NCI-H446 (cell line): ENCODE data around the gene CLCN6.

Experiments
- DNase-seq, 2 experiments: peaks; one replicate each; lab custom pipeline; 2025; lab: John Stamatoyannopoulos, UW

Gene CLCN6

DNA sequence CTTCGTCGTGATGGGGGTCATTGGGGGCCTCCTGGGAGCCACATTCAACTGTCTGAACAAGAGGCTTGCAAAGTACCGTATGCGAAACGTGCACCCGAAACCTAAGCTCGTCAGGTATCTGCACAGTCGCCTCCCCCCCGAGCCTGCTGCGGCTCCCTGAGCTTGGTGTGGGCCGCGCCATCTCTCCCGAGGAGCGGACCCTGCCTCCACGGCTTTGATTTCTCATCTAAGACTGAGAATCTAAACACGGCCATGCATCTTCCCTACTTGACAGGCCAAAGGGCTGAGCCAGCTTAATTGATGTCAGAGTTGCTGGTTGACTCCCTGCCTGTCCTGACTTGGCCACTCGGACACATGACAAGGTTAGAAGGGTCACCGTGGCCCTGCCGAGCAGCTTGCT lies 22.5 kb downstream of the CLCN6 start:
- no peak for DNase-seq

DNA sequence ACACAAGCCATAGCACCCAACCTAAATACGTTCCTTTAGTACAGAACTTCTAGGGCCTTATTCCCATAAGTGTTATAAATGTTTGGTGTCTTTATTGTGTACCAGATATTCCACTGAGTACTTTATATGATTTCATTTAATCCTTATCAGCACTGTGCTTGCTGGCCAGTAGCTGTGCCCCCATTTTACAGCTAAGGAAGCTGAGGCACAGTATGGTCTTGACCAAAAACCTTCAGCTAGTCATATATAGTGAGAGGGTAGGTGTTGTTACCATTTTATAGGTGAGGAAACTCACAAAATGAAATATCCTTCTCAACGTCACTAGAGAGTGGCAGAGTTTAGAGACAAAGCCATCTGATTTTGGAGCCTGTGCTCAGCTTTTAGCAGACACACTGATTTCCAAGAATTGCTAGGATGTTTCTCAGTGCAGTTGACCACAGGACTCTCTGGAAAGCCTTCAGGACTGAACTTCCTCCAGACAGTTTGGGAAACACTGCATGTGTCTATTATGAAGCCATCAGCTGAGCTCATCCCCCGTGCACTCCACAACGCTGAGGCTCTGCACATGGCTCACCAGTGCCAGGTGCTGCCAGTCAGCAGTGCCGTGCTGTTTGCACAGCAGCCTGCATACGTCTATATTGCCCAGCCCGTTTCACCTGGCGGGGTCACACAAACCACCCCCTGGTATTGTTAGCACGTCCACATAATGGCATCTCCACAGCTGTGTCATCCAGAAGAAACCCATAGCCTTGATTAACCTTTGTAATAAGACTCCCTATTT lies 26.1 kb downstream of the CLCN6 start:
- DNase-seq, result no peak

DNA sequence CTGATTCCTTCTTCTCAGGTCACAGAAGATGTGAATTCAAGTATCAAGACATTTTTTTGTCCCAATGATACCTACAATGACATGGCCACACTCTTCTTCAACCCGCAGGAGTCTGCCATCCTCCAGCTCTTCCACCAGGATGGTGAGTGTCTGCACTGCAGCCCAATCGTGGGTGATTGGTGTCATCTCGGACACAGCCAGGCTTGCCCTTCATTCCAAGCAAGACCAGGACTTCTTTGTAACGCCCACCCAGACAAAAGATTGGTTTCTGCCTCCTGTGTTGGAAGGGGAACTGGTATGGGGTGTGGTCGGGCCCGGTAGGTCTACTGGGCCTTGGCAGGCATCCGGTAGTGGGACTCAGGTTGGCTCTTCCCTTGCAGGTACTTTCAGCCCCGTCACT lies 27.5 kb downstream of the CLCN6 start:
- no peak for DNase-seq

DNA sequence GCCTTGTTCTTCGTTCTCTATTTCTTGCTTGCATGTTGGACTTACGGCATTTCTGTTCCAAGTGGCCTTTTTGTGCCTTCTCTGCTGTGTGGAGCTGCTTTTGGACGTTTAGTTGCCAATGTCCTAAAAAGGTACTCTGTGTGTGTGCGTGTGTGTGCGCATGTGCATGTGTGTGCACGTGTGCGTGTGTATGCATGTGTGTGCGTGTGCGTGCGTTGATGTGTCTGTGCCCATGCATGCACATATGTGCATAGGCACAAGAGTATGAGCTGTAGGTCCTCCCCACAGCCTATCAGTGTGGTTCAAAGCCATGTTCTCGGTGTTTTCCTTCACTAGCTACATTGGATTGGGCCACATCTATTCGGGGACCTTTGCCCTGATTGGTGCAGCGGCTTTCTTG lies 27.9 kb downstream of the CLCN6 start:
- no peak for DNase-seq

DNA sequence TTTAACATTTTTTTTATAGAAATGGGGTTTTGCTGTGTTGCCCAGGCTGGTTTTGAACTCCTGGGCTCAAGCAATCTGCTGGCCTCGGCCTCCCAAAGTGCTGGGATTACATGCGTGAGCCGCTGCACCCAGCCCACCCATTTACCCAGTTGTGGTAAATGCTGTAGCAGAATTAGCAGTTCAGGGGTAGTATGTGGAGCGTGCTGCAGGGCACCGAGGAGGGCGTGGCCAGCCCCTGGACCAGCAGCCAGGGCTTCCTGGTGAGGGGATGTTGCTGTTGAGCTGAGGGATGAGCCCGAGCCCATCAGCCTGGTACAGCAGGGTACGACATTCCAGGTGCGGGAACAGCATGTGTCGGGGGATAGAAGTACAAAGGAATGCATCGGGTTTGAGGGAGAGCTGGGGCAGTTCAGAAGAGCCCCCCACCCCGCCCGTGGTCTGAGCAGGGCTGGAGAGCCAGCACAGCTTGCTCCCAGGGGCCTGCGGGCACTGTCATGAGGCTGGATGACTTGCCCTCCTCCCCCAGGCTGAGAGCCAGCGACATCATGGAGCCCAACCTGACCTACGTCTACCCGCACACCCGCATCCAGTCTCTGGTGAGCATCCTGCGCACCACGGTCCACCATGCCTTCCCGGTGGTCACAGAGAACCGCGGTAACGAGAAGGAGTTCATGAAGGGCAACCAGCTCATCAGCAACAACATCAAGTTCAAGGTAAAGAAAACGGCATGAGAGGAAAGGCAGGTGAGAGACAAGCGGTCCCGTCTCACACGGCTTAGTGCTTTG lies 29.6 kb downstream of the CLCN6 start:
- no peak for DNase-seq

DNA sequence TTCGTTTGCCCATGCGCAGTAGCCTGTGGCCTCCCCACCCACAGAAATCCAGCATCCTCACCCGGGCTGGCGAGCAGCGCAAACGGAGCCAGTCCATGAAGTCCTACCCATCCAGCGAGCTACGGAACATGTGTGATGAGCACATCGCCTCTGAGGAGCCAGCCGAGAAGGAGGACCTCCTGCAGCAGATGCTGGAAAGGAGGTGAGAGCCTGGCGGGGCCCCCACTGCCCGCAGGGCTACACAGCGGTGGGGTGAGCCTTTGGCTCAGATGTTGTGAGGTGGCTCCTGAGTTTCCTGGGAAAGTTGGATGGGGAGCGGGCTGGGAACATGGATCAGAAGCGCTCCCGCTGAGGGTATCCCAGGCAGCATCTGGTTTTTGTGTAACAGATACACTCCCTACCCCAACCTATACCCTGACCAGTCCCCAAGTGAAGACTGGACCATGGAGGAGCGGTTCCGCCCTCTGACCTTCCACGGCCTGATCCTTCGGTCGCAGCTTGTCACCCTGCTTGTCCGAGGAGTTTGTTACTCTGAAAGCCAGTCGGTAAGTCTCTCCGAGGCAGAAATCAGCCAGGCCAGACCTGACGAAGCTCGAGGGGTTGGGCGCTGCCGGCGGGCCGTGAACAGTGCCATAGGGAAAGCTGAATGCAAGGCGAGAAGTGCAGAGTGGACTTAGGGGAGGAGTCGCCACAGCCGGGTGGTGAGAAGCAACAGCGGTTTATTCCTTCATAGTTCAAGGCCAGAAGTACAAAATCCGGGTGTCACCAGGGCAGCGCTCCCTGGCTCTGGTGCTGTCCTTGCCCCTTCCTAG lies 31.2 kb downstream of the CLCN6 start:
- no peak for DNase-seq

DNA sequence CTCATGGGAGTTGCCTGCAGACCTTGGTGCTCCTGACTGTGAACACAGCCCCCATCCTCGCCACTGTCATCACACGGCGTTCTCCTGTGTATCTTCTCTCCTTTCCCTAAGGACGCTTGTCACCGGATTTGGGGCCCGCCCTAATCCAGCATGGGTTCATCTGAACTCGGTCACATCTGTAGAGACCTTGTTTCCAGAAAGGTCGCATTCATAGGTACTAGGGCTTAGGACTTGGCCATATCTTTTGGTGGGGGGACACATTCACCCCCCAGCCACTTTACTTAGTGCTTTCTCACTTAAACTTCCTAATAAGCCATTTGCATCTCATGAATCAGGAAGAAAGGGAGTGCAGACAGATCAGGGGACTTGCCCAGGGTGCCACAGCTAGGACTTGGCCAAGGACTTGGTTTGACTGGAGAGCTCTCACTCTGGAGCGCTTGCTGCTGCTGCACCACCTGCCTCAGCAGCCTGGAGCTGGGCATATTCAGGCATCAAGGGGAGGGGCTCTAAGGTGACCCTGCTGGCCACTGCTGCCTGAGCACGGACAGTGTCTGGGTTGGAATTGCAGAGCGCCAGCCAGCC lies 31.9 kb downstream of the CLCN6 start:
- no peak for DNase-seq

DNA sequence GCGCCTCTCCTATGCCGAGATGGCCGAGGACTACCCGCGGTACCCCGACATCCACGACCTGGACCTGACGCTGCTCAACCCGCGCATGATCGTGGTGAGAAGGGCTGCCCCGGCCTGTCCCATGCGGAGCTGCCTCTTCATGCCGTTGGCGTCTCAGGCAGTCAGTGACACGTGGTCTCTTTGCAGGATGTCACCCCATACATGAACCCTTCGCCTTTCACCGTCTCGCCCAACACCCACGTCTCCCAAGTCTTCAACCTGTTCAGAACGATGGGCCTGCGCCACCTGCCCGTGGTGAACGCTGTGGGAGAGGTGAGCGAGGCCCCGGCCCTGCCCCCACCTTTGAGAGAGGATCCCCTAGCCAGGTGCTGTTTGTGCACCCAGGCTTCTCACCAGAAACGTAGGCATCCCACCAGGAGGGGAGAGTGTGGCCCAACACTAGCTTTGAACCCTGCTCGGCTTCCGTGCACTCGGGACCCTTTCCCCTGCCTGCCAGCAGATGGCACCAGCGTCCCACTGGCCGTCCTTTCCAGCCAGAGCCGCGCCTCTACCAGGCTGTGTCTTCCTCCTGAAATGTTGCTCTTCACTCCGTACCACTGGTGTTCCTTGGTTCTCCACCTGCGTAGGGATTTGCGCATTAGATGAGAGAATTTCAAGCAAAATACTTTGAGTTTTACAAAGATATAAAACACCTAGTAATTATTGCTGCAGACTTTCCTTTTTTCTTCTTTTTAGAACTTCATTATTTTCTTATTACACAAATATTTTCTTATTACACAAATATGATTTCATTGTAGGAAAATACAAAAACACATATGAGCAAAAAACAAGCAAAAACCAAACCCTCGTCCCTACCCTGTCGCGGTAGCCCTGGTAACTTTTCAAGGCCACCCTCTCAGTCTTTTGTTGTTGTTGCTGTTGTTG lies 32.6 kb downstream of the CLCN6 start:
- DNase-seq, result peak in 1 of 2 experiments; percentile 78

DNA sequence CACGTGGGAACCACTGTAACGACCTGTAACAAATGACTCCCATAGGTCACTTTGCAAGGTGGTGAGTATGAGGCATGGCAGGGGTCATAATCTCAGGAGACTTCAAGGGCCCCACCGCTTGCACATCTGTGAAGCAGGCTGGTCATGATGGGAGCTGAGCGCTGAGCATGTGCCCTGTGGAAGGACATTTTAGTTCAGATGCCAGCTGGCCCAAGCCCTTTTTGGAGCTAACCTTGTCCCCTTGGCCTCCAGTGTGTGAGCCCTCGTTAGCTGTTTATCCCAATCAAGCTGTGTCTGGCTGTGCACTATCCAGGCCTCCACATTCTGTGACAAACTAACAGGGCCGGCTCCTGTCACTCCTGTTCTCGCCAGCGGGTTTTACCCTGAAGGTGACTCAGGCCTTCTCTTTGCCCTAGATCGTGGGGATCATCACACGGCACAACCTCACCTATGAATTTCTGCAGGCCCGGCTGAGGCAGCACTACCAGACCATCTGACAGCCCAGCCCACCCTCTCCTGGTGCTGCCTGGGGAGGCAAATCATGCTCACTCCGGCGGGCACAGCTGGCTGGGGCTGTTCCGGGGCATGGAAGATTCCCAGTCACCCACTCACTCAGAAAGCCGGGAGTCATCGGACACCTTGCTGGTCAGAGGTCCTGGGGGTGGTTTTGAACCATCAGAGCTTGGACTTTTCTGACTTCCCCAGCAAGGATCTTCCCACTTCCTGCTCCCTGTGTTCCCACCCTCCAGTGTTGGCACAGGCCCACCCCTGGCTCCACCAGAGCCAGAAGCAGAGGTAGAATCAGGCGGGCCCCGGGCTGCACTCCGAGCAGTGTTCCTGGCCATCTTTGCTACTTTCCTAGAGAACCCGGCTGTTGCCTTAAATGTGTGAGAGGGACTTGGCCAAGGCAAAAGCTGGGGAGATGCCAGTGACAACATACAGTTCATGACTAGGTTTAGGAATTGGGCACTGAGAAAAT lies 34.0 kb downstream of the CLCN6 start:
- peak in 1 of 2 experiments; percentile 13 for DNase-seq

DNA sequence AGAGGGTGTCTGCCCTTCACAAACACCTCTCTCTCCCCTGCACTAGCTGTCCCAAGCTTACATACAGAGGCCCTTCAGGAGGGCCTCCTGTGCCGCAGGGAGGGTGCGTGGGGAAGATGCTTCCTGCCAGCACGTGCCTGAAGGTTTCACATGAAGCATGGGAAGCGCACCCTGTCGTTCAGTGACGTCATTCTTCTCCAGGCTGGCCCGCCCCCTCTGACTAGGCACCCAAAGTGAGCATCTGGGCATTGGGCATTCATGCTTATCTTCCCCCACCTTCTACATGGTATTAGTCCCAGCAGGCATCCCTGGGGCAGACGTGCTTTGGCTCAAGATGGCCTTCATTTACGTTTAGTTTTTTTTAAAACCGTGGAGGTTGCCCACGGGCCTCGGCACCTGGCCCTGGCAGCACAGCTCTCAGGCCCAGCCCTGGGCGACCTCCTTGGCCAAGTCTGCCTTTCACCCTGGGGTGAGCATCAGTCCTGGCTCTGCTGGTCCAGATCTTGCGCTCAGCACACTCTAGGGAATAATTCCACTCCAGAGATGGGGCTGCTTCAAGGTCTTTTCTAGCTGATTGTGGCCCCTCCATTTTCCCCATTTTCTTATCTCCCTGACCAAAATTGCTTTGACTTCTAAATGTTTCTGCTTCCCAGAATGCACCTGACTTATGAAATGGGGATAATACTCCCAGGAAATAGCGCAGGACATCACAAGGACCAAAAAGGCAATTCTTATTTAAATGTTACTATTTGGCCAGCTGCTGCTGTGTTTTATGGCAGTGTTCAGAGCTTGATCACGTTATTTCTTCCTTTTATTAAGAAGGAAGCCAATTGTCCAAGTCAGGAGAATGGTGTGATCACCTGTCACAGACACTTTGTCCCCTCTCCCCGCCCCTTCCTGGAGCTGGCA lies 35.5 kb downstream of the CLCN6 start:
- DNase-seq, result no peak

DNA sequence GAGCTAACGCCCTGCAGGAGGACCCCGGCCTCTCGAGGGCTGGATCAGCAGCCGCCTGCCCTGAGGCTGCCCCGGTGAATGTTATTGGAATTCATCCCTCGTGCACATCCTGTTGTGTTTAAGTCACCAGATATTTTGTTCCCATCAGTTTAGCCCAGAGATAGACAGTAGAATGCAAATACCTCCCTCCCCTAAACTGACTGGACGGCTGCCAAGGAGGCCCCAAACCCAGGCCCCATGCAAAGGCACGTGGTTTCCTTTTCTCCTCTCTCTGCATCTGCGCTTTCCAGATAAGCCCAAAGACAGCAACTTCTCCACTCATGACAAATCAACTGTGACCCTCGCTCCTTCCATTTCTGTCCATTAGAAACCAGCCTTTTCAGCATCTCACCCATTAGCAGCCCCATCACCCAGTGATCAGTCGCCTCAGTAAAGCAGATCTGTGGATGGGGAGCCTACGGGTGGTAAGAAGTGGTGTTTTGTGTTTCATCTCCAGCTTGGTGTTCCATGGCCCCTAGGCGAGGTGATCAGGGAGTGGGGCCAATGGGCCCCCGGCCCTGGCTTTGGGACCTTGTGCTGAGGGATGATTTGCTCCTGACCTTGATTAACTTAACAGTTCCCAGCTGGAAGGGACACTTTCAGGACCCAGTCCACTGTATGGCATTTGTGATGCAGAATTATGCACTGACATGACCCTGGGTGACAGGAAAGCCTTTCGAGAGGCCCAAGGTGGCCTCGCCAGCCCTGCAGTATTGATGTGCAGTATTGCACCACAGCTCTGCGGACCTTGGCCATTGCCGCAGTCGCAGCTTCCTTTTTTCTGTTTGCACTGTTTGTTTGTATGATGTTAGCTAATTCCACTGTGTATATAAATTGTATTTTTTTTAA lies 36.4 kb downstream of the CLCN6 start:
- no peak for DNase-seq

DNA sequence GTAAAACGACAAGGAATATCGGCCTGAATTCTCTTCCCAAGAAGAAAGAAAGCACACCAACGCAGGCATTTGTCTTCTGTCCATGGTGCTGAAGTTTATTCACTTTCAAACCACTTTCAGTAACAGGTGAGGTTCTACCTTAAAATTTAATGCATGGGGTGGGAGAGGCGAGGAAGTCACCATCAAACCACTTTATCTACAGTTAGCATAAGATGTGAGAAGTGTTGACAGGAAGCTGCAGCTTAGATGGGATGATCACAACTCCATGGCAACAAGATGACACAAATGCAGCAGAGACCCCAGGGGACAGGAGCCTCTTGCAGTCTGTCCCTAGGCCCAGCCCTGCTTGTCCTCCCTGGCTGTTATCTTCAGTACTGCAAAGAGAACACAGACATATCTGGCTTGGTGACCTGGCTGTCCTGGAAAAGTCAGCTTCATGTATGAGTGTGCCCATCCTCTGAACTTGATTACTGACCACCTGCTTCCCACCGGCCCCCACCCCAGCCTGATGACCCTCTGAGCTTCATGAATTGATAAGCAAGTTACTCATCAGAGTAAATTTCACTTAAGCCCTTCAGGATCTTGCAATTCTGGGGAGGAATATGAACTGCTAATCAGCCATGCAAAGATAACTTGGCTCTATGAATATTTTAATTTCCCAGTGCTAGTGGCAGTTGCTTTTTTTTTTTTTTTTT lies 39.8 kb downstream of the CLCN6 start:
- no peak for DNase-seq

DNA sequence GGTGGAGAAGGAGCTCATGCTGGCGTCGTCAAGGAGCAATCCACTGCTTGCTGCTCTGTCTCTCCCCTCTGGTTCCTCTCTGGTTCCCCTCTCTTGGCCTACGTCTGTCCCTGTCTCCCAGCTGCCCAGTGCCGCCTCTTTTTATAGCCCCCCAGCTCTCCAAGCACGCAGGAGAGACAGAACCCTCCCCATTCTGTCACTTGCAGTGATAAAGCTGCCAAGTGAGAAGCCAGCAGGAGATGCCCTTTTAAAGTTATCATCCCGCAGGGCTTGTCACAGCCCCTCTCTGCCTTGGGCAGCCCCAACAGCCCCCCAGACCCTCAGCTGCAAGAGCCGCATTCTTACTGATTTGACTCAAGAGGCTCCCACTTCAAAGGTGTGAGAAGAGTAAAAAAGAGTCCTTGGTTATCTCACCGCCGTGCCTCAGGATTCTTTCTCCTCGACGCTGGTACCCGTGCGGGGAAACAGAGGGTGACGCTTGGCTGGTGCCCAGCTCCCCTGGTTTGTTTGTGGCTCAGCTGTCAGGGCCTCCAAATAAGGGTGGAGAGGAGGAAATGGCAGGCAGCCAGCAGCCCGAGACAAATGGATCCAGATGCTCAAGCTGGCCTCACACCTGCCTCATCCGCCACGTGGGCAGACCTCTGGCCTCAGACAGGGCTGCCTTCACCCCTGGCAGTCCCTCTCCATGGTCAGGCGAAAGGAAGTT lies 41.8 kb downstream of the CLCN6 start, which contains the start of gene NPPA:
Gene NPPA (minus strand): TSS at position 117 of the 706 bp plus-strand sequence. CDS start 99 bp downstream, at position 18.
- peak in 1 of 2 experiments; percentile 62 for DNase-seq

DNA sequence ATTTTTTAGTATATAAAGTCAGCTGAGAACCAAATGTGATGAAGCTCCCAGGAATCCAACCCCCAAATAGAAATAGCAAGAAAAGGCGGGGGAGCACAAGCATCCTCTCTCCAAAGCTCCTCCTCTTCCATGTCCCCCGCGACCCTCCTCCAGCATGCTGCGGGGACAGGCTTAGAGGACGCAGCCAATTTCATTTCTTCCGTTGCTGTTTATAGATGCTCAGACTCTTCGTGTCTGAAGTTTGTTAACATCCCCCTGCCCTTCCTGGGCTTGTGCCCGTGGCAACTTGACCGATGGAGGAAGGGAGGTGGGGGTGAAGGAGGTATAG lies 42.3 kb downstream of the CLCN6 start:
- no peak for DNase-seq

DNA sequence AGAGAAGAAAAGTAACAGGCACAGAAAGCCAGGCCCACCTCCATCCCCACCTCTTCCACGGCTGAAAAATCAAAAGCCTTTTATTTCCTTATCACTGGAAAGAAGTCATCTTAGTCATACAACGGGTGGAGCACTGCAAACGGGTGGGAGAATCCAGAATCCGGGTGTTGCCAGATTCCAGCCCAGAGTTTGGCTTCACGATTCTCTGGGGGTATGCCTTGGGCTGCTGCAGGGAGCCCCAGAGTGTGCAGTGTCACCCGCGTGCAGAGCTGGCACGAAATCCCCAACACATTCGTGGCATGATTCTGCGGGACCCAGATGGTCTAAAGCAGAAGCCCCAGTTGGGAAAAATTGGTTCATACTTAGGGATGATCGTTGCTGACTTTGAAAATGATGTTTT lies 44.2 kb downstream of the CLCN6 start:
- DNase-seq, result no peak

DNA sequence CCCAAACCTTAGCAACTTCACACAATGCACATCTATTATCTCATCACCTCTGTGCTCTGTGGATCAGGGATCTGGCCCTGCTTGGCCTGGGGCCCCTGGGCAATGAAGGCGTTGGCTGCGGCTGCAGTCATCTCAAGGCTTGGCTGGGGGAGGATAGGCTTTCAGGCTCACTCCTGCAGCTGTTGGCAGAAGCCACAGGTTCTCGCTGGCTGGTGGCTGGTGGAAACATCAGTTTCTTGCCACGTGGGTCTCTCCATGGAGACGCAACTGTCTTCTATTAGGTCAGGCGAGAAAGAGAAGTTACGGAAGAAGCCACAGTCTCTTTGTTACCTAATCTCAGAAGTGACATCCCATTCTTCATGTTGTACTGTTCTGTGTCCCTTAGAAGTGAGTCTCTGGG lies 45.2 kb downstream of the CLCN6 start:
- DNase-seq, result no peak

DNA sequence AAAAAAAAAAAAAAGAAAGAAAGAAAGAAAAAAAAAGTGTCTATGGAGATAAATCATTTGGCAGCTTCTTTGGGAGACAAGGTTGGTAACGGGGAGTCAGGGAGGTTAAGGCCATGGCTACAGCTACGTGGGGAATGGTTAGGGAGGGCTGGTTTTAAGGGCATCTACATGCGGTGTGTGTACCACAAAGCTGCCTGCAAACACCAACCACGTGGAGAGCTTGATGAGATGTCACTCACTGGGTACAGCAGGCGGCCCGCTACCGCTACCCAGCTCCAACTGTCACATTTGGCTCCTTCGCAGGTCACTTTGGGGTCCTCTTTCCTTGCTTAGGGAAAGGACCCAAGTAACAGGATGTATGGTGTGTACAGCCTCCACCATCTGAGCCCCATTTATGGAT lies 48.5 kb downstream of the CLCN6 start:
- DNase-seq, result no peak
